ENCODE data around the gene MBD4. TPM values are rescaled to one million over a fixed set of nuclear protein-coding genes. Genes with fewer than 3 reads are reported as not detected.
A peak's percentile ranks its signal among the peaks of the same experiment; 100 is the strongest.

Gene MBD4
- total and polyA plus RNA-seq, 10 of the 15 experiments (the other 5 are each of a cell fraction or from before 2014, with no cell fraction given) = 17.7 to 59.0 (median 49.0) TPM

DNA sequence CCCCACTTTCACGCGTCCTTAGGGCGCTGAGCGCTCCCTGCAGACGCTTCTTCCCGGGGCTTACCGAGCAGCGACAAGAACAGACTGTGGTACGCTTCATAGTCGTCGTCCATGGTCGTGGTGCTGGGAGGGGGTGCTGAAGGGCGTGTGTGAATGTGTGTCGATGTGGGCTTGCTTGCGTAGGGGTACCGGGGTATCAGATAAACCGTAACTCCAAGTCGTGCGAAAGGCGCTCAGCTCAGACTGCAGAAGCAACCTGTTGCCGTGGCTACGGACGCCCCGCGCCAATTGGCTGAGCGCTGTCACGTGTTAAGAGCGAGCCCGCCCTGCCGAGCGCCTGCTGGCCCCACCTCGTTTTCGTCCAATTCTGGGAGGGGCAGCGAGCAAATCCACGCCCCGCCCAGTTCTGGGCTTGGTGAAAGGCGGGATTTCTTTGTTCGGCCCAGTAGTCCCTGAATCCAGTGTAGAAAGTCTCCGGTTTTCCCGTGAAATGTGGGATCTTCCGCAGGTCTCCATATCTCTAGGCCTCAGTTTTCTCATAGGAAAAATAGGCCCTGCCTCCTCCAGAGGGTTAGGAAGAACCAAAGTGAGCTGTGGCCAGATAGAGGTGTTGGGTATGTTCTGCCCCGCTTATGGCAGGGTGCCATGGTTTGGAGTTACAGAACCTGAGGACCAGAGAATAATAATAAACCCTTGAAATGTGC is 11.2 kb downstream of the MBD4 start, which contains the start of gene EFCAB12 (continued):
- TF ChIP-seq, protein P1, sequence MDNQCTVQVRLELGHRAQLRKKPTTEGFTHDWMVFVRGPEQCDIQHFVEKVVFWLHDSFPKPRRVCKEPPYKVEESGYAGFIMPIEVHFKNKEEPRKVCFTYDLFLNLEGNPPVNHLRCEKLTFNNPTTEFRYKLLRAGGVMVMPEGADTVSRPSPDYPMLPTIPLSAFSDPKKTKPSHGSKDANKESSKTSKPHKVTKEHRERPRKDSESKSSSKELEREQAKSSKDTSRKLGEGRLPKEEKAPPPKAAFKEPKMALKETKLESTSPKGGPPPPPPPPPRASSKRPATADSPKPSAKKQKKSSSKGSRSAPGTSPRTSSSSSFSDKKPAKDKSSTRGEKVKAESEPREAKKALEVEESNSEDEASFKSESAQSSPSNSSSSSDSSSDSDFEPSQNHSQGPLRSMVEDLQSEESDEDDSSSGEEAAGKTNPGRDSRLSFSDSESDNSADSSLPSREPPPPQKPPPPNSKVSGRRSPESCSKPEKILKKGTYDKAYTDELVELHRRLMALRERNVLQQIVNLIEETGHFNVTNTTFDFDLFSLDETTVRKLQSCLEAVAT (IDR thresholded peaks at IDR 0.05) = no peak
- TF ChIP-seq MTA2 (IDR thresholded peaks at IDR 0.05; ENCODE audit: low read depth) (no peak), SMC3 (IDR thresholded peaks at IDR 0.05; ENCODE audit: borderline replicate concordance, low read length) (no peak), CREB1 (IDR thresholded peaks at IDR 0.05; ENCODE audit: low read depth) (no peak), POLR2A (IDR thresholded peaks at IDR 0.05; ENCODE audit: low read depth, low read length) (peak; percentile 78), NR2C1 (IDR thresholded peaks at IDR 0.05) (no peak), ZNF207 (IDR thresholded peaks at IDR 0.05; ENCODE audit: borderline replicate concordance) (no peak), SMARCA5 (IDR thresholded peaks at IDR 0.05) (no peak), SUZ12 (IDR thresholded peaks at IDR 0.05; ENCODE audit: unreplicated experiment) (no peak), RCOR1 (conservative IDR thresholded peaks at IDR 0.05; ENCODE audit: low read depth, low read length) (no peak), IRF4 (IDR thresholded peaks at IDR 0.05; ENCODE audit: low read depth, low read length) (no peak), FOS (IDR thresholded peaks at IDR 0.05; ENCODE audit: borderline replicate concordance, extremely low read depth, insufficient read length) (no peak), CEBPB (IDR thresholded peaks at IDR 0.05; ENCODE audit: borderline replicate concordance in 1 of 2, low read depth in 2 of 2, low read length in 2 of 2) (no peak), ZNF384 (IDR thresholded peaks at IDR 0.05; ENCODE audit: borderline replicate concordance, low read depth, low read length) (no peak), ZSCAN29 (IDR thresholded peaks at IDR 0.05) (no peak), ASH2L (IDR thresholded peaks at IDR 0.05; ENCODE audit: borderline replicate concordance, low read depth) (no peak), CBX3 (IDR thresholded peaks at IDR 0.05; ENCODE audit: borderline replicate concordance, low read depth) (no peak), BRCA1 (IDR thresholded peaks at IDR 0.05; ENCODE audit: low read depth, low read length) (no peak), MEF2B (IDR thresholded peaks at IDR 0.05; ENCODE audit: partially characterized antibody, poor library complexity, severe bottlenecking) (peak; percentile 16)
- TF ChIP-seq, protein P2, sequence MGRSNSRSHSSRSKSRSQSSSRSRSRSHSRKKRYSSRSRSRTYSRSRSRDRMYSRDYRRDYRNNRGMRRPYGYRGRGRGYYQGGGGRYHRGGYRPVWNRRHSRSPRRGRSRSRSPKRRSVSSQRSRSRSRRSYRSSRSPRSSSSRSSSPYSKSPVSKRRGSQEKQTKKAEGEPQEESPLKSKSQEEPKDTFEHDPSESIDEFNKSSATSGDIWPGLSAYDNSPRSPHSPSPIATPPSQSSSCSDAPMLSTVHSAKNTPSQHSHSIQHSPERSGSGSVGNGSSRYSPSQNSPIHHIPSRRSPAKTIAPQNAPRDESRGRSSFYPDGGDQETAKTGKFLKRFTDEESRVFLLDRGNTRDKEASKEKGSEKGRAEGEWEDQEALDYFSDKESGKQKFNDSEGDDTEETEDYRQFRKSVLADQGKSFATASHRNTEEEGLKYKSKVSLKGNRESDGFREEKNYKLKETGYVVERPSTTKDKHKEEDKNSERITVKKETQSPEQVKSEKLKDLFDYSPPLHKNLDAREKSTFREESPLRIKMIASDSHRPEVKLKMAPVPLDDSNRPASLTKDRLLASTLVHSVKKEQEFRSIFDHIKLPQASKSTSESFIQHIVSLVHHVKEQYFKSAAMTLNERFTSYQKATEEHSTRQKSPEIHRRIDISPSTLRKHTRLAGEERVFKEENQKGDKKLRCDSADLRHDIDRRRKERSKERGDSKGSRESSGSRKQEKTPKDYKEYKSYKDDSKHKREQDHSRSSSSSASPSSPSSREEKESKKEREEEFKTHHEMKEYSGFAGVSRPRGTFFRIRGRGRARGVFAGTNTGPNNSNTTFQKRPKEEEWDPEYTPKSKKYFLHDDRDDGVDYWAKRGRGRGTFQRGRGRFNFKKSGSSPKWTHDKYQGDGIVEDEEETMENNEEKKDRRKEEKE (IDR thresholded peaks at IDR 0.05) = no peak
- TF ChIP-seq, protein P3, sequence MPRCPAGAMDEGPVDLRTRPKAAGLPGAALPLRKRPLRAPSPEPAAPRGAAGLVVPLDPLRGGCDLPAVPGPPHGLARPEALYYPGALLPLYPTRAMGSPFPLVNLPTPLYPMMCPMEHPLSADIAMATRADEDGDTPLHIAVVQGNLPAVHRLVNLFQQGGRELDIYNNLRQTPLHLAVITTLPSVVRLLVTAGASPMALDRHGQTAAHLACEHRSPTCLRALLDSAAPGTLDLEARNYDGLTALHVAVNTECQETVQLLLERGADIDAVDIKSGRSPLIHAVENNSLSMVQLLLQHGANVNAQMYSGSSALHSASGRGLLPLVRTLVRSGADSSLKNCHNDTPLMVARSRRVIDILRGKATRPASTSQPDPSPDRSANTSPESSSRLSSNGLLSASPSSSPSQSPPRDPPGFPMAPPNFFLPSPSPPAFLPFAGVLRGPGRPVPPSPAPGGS (IDR thresholded peaks at IDR 0.05; ENCODE audit: borderline replicate concordance, insufficient read depth, low read depth, low read length, poor library complexity, severe bottlenecking) = peak; percentile 11
- TF ChIP-seq, protein P4, sequence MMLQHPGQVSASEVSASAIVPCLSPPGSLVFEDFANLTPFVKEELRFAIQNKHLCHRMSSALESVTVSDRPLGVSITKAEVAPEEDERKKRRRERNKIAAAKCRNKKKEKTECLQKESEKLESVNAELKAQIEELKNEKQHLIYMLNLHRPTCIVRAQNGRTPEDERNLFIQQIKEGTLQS (IDR thresholded peaks at IDR 0.05; ENCODE audit: borderline replicate concordance, extremely low read depth, low read depth, low read length) = peak; percentile 55; the same call in 1 of the 2 replicates
- TF ChIP-seq, protein P5, sequence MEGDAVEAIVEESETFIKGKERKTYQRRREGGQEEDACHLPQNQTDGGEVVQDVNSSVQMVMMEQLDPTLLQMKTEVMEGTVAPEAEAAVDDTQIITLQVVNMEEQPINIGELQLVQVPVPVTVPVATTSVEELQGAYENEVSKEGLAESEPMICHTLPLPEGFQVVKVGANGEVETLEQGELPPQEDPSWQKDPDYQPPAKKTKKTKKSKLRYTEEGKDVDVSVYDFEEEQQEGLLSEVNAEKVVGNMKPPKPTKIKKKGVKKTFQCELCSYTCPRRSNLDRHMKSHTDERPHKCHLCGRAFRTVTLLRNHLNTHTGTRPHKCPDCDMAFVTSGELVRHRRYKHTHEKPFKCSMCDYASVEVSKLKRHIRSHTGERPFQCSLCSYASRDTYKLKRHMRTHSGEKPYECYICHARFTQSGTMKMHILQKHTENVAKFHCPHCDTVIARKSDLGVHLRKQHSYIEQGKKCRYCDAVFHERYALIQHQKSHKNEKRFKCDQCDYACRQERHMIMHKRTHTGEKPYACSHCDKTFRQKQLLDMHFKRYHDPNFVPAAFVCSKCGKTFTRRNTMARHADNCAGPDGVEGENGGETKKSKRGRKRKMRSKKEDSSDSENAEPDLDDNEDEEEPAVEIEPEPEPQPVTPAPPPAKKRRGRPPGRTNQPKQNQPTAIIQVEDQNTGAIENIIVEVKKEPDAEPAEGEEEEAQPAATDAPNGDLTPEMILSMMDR (IDR thresholded peaks at IDR 0.05 in 2 of 3, conservative IDR thresholded peaks at IDR 0.05 in 1 of 3; ENCODE audit: control insufficient read depth in 2 of 3, extremely low read depth in 1 of 3, insufficient read depth in 1 of 3, low read depth in 3 of 3, low read length in 3 of 3) = no peak

Measured in GM12878 (cell line).